BLaER1 (cell line): ENCODE results near the gene HAND1.

ENCODE experiments used
- H3K27ac ChIP-seq: shearing (Covaris generic); formaldehyde crosslinking; 2 replicates; pipeline ENCODE4 v1.8.1; 2022
- H3K27me3 ChIP-seq: shearing (Covaris generic); formaldehyde crosslinking; 2 replicates; pipeline ENCODE4 v1.8.1; 2022
- H3K36me3 ChIP-seq: shearing (Covaris generic); formaldehyde crosslinking; 2 replicates; pipeline ENCODE4 v1.8.1; 2022
- H3K4me1 ChIP-seq: shearing (Covaris generic); formaldehyde crosslinking; 2 replicates; pipeline ENCODE4 v1.8.1; 2022
- H3K4me2 ChIP-seq: shearing (Covaris generic); formaldehyde crosslinking; 2 replicates; pipeline ENCODE4 v1.8.1; 2022
- H3K4me3 ChIP-seq: shearing (Covaris generic); formaldehyde crosslinking; 2 replicates; pipeline ENCODE4 v1.8.1; 2022
- H3K9ac ChIP-seq: shearing (Covaris generic); formaldehyde crosslinking; 2 replicates; pipeline ENCODE4 v1.8.1; 2022
- H3K9me3 ChIP-seq: shearing (Covaris generic); formaldehyde crosslinking; 2 replicates; pipeline ENCODE4 v1.8.1; 2022
- H4K20me1 ChIP-seq: shearing (Covaris generic); formaldehyde crosslinking; 2 replicates; pipeline ENCODE4 v1.8.1; 2022
- Cebpa-rat ChIP-seq: shearing (Covaris generic); IDR thresholded peaks from 2 replicates; pipeline ENCODE4 v1.8.1; 2022

Gene HAND1

GRCh38 chr5:154478224-154478565, at the start of gene HAND1:
HAND1 (minus strand) TSS chr5:154478227; CDS start chr5:154478008, 219 bp downstream.
- no peak for TF ChIP-seq Cebpa-rat
- Histone ChIP-seq H3K4me3 (no peak within 1 kb of the TSS), H3K4me1 (no peaks in the 10 kb centered on the region), H3K36me3 (no peaks in the 10 kb centered on the region), H3K27ac (no peak within 1 kb of the TSS), H3K27me3 (peaks cover 100% of the 10 kb centered on the region), H3K9ac (no peak within 1 kb of the TSS), H3K9me3 (peaks cover 67% of the 10 kb centered on the region), H3K4me2 (no peak within 1 kb of the TSS), H4K20me1 (peaks cover 87% of the 10 kb centered on the region)

- Histone ChIP-seq H4K20me1 (no peaks in the 10 kb centered on the region), H3K36me3 (no peaks in the 10 kb centered on the region), H3K9me3 (no peaks in the 10 kb centered on the region), H3K4me3 (no peak overlapping the region), H3K4me1 (no peaks in the 10 kb centered on the region), H3K9ac (no peak overlapping the region), H3K27ac (no peak overlapping the region), H3K4me2 (no peak overlapping the region), H3K27me3 (0 out of 2 replicates have a peak, but pooled peaks cover 4% of the 10 kb centered on the region)
- TF ChIP-seq Cebpa-rat, result no peak
Observed at GRCh38 chr5:154526231-154527226, 48.5 kb upstream of the HAND1 start.

DNA sequence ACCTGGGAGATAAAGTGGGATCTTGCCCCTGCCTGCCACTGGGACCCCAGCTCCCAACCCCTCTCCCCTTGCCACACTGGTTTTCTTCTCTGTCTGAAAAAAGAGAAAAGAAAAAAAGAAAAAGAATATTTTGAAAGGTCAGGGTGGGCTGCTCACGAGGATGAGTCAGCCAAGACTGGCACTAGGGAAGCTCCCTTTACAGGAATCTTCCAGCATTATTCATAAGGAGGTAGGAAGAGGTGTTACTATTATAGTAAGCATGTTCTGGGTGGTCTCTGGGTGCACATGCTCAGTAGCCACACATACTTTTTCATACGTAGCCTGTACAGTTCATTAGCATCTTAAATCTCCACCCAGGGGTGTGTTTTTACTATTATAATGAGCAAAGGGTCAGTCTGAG, 46.8 kb upstream of the HAND1 start:
- 0 out of 2 replicates have a peak, but pooled peaks cover 4% of the 10 kb centered on the region for H3K27me3 ChIP-seq
- H3K9me3 ChIP-seq, result no peaks in the 10 kb centered on the region
- H3K27ac ChIP-seq, result no peak overlapping the region
- H4K20me1 ChIP-seq, result no peaks in the 10 kb centered on the region
- no peaks in the 10 kb centered on the region for H3K36me3 ChIP-seq
- H3K4me1 ChIP-seq, result no peaks in the 10 kb centered on the region
- no peak for TF ChIP-seq Cebpa-rat
- no peak overlapping the region for H3K9ac ChIP-seq
- H3K4me3 ChIP-seq, result no peak overlapping the region
- H3K4me2 ChIP-seq, result no peak overlapping the region

- no peak overlapping the region for H3K27ac ChIP-seq
- no peak overlapping the region for H3K9ac ChIP-seq
- no peaks in the 10 kb centered on the region for H3K36me3 ChIP-seq
- no peak overlapping the region for H3K4me3 ChIP-seq
- no peaks in the 10 kb centered on the region for H3K9me3 ChIP-seq
- no peak for TF ChIP-seq Cebpa-rat
- H3K4me2 ChIP-seq, result no peak overlapping the region
- no peaks in the 10 kb centered on the region for H3K4me1 ChIP-seq
- H4K20me1 ChIP-seq, result no peaks in the 10 kb centered on the region
- 0 out of 2 replicates have a peak, but pooled peaks cover 4% of the 10 kb centered on the region for H3K27me3 ChIP-seq
Observed at GRCh38 chr5:154524181-154524580, 46.2 kb upstream of the HAND1 start.

DNA sequence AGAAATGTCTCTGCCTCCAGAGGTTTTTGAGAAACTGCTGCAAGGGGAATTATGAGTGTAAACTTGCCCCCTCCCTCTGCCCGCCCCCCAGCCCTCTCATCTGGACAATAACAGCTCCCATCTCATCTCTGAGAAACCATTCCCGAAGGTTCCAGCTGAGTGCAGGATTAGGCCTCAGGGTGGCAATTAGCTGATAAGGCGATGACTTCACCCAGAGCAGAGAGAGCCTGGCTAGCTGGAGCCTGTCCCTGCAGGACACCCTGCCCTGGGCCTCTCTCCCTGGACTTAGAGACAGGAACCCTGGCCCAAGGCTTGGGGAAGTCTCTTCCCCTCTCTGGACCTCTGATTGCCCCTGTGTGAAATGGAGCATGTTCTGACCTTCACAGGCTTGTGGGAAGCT, 45.7 kb upstream of the HAND1 start:
- Histone ChIP-seq H3K9ac (no peak overlapping the region), H4K20me1 (no peaks in the 10 kb centered on the region), H3K9me3 (no peaks in the 10 kb centered on the region), H3K4me1 (no peaks in the 10 kb centered on the region), H3K4me2 (no peak overlapping the region), H3K27me3 (0 out of 2 replicates have a peak, but pooled peaks cover 4% of the 10 kb centered on the region), H3K4me3 (no peak overlapping the region), H3K27ac (no peak overlapping the region), H3K36me3 (no peaks in the 10 kb centered on the region)
- TF ChIP-seq Cebpa-rat, result no peak

DNA sequence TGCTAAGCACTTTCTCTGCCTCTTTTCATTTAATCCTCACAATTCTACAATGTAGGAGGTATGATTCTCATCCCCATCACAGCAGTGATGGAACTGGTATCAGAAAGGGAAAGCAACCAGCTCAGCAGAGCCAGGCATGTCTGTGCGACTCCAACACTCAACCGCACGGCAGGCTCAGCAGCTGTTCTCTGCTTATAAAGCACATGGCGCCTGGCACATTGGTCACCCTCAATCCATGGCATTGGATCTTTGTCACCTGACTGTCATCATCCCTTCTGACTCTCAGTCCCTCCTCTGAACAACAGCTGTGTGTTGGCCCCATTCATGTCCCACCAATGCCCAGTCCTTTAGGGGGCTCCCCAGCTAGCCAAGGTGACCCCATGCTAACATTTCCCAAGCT, 45.1 kb upstream of the HAND1 start:
- Histone ChIP-seq H4K20me1 (no peaks in the 10 kb centered on the region), H3K9me3 (no peaks in the 10 kb centered on the region), H3K36me3 (no peaks in the 10 kb centered on the region), H3K4me1 (no peaks in the 10 kb centered on the region), H3K27me3 (0 out of 2 replicates have a peak, but pooled peaks cover 4% of the 10 kb centered on the region), H3K4me3 (no peak overlapping the region), H3K4me2 (no peak overlapping the region), H3K9ac (no peak overlapping the region), H3K27ac (no peak overlapping the region)
- no peak for TF ChIP-seq Cebpa-rat

DNA sequence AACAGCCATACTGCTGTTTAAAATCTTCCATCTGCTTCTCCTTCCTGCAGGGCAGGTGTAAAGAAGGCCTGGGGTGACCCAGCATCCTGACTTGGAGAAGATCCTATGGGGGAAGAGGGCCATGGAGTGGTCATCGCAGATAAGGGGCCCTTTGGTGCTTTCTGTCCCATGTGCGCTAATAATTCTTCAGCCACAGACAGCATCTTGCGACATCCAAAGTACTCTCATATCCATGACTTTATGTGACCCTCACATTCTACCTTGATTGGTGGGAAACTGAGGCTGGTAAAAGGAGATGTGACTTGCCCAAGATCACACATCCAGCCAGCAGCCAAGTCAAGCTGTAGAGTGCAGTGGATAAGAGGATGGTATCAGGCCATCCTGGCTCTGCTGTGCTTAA, 44.3 kb upstream of the HAND1 start:
- Histone ChIP-seq H3K27me3 (0 out of 2 replicates have a peak, but pooled peaks cover 4% of the 10 kb centered on the region), H4K20me1 (no peaks in the 10 kb centered on the region), H3K27ac (no peak overlapping the region), H3K36me3 (no peaks in the 10 kb centered on the region), H3K9ac (no peak overlapping the region), H3K4me2 (no peak overlapping the region), H3K4me1 (no peaks in the 10 kb centered on the region), H3K4me3 (no peak overlapping the region), H3K9me3 (no peaks in the 10 kb centered on the region)
- no peak for TF ChIP-seq Cebpa-rat

DNA sequence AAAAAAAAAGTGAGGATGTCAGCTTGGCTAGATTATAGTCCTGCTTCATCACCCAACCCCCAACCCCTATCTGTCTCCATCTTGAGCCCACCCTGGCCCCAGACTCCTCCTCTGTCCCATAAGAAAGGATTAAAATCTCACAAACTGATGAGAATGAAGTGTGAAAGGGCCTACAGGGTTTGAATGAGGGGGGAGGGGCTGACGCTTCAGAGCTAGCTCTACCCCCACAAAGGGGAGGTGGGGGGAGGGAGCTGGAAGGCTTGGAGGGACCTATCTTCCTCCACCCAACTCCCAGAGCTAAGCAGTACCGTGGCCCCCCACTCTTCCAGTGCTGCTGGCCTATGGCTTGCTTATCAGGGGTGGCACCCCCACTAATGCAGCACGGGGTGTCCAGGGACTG, 43.7 kb upstream of the HAND1 start:
- Histone ChIP-seq H3K27me3 (0 out of 2 replicates have a peak, but pooled peaks cover 4% of the 10 kb centered on the region), H3K36me3 (no peaks in the 10 kb centered on the region), H3K27ac (no peak overlapping the region), H3K9ac (no peak overlapping the region), H3K4me2 (no peak overlapping the region), H3K4me3 (no peak overlapping the region), H3K9me3 (no peaks in the 10 kb centered on the region), H3K4me1 (no peaks in the 10 kb centered on the region), H4K20me1 (no peaks in the 10 kb centered on the region)
- no peak for TF ChIP-seq Cebpa-rat

GRCh38 chr5:154520861-154521453, 42.9 kb upstream of the HAND1 start:
- H3K4me2 ChIP-seq, result no peak overlapping the region
- no peaks in the 10 kb centered on the region for H3K4me1 ChIP-seq
- 0 out of 2 replicates have a peak, but pooled peaks cover 4% of the 10 kb centered on the region for H3K27me3 ChIP-seq
- H3K27ac ChIP-seq, result no peak overlapping the region
- H3K4me3 ChIP-seq, result no peak overlapping the region
- H4K20me1 ChIP-seq, result no peaks in the 10 kb centered on the region
- H3K9ac ChIP-seq, result no peak overlapping the region
- no peaks in the 10 kb centered on the region for H3K9me3 ChIP-seq
- H3K36me3 ChIP-seq, result no peaks in the 10 kb centered on the region
- no peak for TF ChIP-seq Cebpa-rat

- Histone ChIP-seq H3K36me3 (no peaks in the 10 kb centered on the region), H3K27ac (no peak overlapping the region), H3K9me3 (no peaks in the 10 kb centered on the region), H4K20me1 (no peaks in the 10 kb centered on the region), H3K27me3 (0 out of 2 replicates have a peak, but pooled peaks cover 4% of the 10 kb centered on the region), H3K4me2 (no peak overlapping the region), H3K4me1 (peaks cover 2% of the 10 kb centered on the region; the same call in 1 of the 2 replicates), H3K9ac (no peak overlapping the region), H3K4me3 (no peak overlapping the region)
- TF ChIP-seq Cebpa-rat, result no peak
Observed at GRCh38 chr5:154519359-154519758, 41.3 kb upstream of the HAND1 start.
